Keratinocyte (primary cell): Measurements from ENCODE around the gene C9orf43.

ENCODE experiments used
- EZH2 ChIP-seq: IDR thresholded peaks from one replicate; pipeline ENCODE4 v1.6.1; 2012; ENCODE audit warnings: inconsistent platforms, mild to moderate bottlenecking, low read length, moderate library complexity
- TF ChIP-seq, protein P1 (sequence below), 3 experiments: IDR thresholded peaks in 1 of 3; conservative IDR thresholded peaks in 1 of 3; optimal IDR thresholded peaks in 1 of 3; 2 replicates in 2 of 3; 3 replicates in 1 of 3; pipeline versions ENCODE3 to v1.5.1; 2011; ENCODE audit warnings: low read length in 3 of 3, mild to moderate bottlenecking in 3 of 3, moderate library complexity in 2 of 3, control low read depth in 1 of 3, inconsistent platforms in 1 of 3; ENCODE audit not compliant: insufficient read depth in 2 of 3; ENCODE audit errors: extremely low read depth in 1 of 3

DNA sequence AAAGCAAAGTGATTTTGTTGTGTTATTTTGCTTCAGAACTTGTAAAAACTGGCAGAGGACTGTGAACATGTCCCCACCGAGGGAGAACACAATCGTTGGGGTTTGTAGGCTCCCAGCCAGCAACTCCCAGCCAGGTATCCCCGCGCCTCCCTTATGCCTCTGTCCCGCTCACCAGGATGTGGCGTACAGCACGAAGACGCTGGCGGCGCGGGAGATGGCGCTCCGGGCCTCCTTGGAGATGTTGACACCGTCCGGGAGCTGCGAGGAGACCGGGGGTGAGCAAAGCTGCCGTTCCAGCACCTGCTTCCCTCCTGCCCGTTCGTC lies 702 bp upstream of the C9orf43 start:
- TF ChIP-seq, protein P1, sequence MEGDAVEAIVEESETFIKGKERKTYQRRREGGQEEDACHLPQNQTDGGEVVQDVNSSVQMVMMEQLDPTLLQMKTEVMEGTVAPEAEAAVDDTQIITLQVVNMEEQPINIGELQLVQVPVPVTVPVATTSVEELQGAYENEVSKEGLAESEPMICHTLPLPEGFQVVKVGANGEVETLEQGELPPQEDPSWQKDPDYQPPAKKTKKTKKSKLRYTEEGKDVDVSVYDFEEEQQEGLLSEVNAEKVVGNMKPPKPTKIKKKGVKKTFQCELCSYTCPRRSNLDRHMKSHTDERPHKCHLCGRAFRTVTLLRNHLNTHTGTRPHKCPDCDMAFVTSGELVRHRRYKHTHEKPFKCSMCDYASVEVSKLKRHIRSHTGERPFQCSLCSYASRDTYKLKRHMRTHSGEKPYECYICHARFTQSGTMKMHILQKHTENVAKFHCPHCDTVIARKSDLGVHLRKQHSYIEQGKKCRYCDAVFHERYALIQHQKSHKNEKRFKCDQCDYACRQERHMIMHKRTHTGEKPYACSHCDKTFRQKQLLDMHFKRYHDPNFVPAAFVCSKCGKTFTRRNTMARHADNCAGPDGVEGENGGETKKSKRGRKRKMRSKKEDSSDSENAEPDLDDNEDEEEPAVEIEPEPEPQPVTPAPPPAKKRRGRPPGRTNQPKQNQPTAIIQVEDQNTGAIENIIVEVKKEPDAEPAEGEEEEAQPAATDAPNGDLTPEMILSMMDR (optimal IDR thresholded peaks at IDR 0.05 in 1 of 3, IDR thresholded peaks at IDR 0.05 in 1 of 3, conservative IDR thresholded peaks at IDR 0.05 in 1 of 3; ENCODE audit: extremely low read depth in 1 of 3, insufficient read depth in 2 of 3, low read length in 3 of 3) = no peak
- no peak for TF ChIP-seq EZH2
